Ovary (tissue), 9 donors: ENCODE measurements around the gene GPRC5C. TPM values are rescaled to one million over a fixed set of nuclear protein-coding genes. Genes with fewer than 3 reads are reported as not detected.

Source experiments
- DNase-seq, 5 donors: peaks; one replicate each; pipeline ENCODE4 v3.0.0-alpha.2; 2019 to 2020
- H3K27ac ChIP-seq, 2 donors: fragments of 200-600 bp; one replicate each; pipeline versions ENCODE4 v1.5.1 to v1.8.0; 2019 to 2022
- H3K27me3 ChIP-seq: fragments of 200-600 bp; one replicate; pipeline ENCODE4 v1.8.0; 2022
- H3K36me3 ChIP-seq: fragments of 200-600 bp; sonication (generic); one replicate; pipeline ENCODE4 v1.5.1; 2019
- H3K4me1 ChIP-seq: one replicate; pipeline ENCODE4 v1.8.1; 2013; ENCODE audit warnings: mild to moderate bottlenecking, moderate library complexity; ENCODE audit not compliant: insufficient read depth
- H3K4me3 ChIP-seq: fragments of 200-600 bp; sonication (generic); one replicate; pipeline ENCODE4 v1.5.1; 2017
- H3K9me3 ChIP-seq, 2 donors: fragments of 200-600 bp in 1 of 2; sonication (generic) in 1 of 2; one replicate each; pipeline versions ENCODE4 v1.5.1 to v1.8.1; 2013 to 2019; ENCODE audit warnings: mild to moderate bottlenecking in 1 of 2, moderate library complexity in 1 of 2
- CTCF ChIP-seq, 3 donors: fragments of 450-650 bp in 2 of 3; fragments of 200-600 bp in 1 of 3; IDR thresholded peaks; one replicate each; pipeline versions ENCODE4 v1.5.1 to v1.8.0; 2016 to 2022; ENCODE audit warnings: antibody characterized with exemption in 3 of 3, mild to moderate bottlenecking in 1 of 3
- EP300 ChIP-seq: sonication (generic); formaldehyde crosslinking; IDR thresholded peaks from one replicate; pipeline ENCODE4 v1.6.1; 2017; ENCODE audit warnings: antibody characterized with exemption
- POLR2A ChIP-seq: fragments of 450-650 bp; IDR thresholded peaks from one replicate; pipeline ENCODE4 v1.6.1; 2017; ENCODE audit warnings: antibody characterized with exemption, mild to moderate bottlenecking, moderate library complexity
- WGBS, 3 donors: extraction: QIAGEN DNeasy Blood & Tissue Kit in 1 of 3; methylation state at CpG; one replicate each; pipeline versions ENCODE4 v1.1.5 to v1.1.7; 2013 to 2017; 5-methylcytosine and 5-hydroxymethylcytosine counted together
- intact Hi-C, 4 donors: fragments of 100-400 bp; cut with DNase I; formaldehyde crosslinking; loops; one replicate each; pipeline versions ENCODE4 v1.11.0 to v1.15.1; 2022 to 2023
- polyA plus RNA-seq, 2 donors: library from polyadenylated mRNA; stranded (reverse); fragments of 200-250 nt in 1 of 2; fragments of 350-450 nt in 1 of 2; fragmentation: Illumina TruSeq in 1 of 2; extraction: RNeasy Lipid Tissue Mini Kit (QIAGEN cat#74804) in 1 of 2; gene quantifications; one replicate each; pipeline ENCODE4 v1.2.3, GENCODE V29; 2013 to 2014
- total RNA-seq, 7 donors: library from RNA; depleted of rRNA in 2 of 7; stranded (reverse); fragments of >200 nt in 2 of 7; fragmentation: NEBNext Ultra II Directional in 3 of 7; extraction: Animal tissue kit (Norgen Biotek cat#: 25700) in 3 of 7; gene quantifications; one replicate each; pipeline versions ENCODE4 v1.1.0 to v1.2.4, GENCODE V29; 2016 to 2023
- donor health status: DM: no; HTN: no; CAD: no; lungs with moderate emphysema.
- donor health status: DM: no; HTN: no; CAD: no.
- donor health status: Bipolar disorder and iron deficiency.
- donor health status: DM: yes; HTN: yes; CAD: no.
- donor health status: DM: no; HTN: no; CAD: no.
- donor health status: DM: yes; HTN: yes; CAD: no.

The GPRC5C gene
- total and polyA plus RNA-seq, 9 donors: 3.7 to 133 (median 61.8) TPM

GRCh38 chr17:74450231-74450630, 18.3 kb downstream of the GPRC5C start:
- Histone ChIP-seq H3K4me3 (no peak overlapping the region), H3K36me3 (no peaks in the 10 kb centered on the region), H3K27me3 (no peaks in the 10 kb centered on the region), H3K9me3 (no peaks in the 10 kb centered on the region), H3K4me1 (peaks cover 41% of the 10 kb centered on the region), H3K27ac (peak overlapping the region in 1 of 2 donors; percentile 76)
- no peak for TF ChIP-seq POLR2A
- no peak for TF ChIP-seq CTCF (IDR thresholded peaks at IDR 0.05)
- 92 to 95% (median 95%) methylated on average over 3 of the region's 3 CpGs for WGBS, 3 donors
- intact Hi-C loops: loop anchor here in 2 of 4 donors (5.0 to 10.0 kb wide), 2 partner anchors 155 to 243 kb away; no protein-coding TSS in a partner anchor
- no peak for DNase-seq

DNA sequence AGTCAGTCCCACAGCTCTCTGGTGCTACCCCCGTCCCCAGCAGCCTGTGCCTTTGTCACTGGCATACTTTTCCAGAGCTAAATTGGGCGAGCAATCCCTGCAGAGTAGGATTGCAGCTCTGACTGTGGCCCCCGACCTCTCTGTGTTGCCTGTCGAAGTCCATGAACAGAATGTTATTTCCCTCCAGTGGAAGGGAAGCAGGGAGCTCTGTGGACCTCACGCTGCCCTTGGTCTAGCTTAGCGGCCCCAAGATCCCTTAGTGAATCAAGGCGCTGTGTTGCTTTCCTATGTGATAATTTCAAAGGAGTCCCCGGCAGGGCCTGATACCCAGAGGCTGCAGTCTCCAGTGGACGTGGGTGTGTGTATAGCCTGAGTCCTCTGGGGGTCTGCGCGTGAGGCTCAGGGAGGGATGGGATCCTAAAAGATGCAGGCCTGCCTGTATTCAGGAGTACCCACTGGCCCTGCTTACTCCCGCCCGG, 19.1 kb downstream of the GPRC5C start:
- DNase-seq: no peak
- H3K27me3 ChIP-seq: no peaks in the 10 kb centered on the region
- no peak overlapping the region for H3K4me3 ChIP-seq
- intact Hi-C loops: loop anchor here in 2 of 4 donors (5.0 to 10.0 kb wide), 2 partner anchors 156 to 244 kb away; no protein-coding TSS in a partner anchor
- no peaks in the 10 kb centered on the region for H3K36me3 ChIP-seq
- H3K4me1 ChIP-seq: peaks cover 41% of the 10 kb centered on the region
- no peaks in the 10 kb centered on the region for H3K9me3 ChIP-seq
- 90 to 93% (median 92%) methylated on average over 13 of the region's 13 CpGs for WGBS, 3 donors
- no peak for TF ChIP-seq EP300
- no peak for TF ChIP-seq CTCF (IDR thresholded peaks at IDR 0.05)
- TF ChIP-seq POLR2A: no peak
- peak overlapping the region in 1 of 2 donors; percentile 96 for H3K27ac ChIP-seq

DNA sequence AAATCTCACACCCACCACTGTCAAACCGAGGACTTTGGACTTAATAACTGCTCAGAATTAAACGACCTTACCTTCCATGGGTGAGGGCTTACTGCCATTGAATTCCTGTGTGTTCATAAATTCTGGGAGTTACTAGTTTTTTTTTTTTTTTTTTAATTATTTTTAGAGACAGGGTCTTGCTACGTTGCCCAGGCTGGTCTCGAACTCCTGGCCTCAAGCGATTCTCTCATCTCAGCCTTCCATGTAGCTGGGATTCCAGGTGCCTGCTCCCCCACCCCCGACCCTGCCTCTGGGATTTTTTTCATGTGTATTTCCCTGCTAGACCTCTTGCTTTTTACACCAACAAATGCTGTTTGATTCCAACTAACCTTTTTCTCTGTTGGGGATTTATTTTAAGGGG, 19.7 kb downstream of the GPRC5C start:
- peak overlapping the region in 1 of 2 donors; percentile 96 for H3K27ac ChIP-seq

DNA sequence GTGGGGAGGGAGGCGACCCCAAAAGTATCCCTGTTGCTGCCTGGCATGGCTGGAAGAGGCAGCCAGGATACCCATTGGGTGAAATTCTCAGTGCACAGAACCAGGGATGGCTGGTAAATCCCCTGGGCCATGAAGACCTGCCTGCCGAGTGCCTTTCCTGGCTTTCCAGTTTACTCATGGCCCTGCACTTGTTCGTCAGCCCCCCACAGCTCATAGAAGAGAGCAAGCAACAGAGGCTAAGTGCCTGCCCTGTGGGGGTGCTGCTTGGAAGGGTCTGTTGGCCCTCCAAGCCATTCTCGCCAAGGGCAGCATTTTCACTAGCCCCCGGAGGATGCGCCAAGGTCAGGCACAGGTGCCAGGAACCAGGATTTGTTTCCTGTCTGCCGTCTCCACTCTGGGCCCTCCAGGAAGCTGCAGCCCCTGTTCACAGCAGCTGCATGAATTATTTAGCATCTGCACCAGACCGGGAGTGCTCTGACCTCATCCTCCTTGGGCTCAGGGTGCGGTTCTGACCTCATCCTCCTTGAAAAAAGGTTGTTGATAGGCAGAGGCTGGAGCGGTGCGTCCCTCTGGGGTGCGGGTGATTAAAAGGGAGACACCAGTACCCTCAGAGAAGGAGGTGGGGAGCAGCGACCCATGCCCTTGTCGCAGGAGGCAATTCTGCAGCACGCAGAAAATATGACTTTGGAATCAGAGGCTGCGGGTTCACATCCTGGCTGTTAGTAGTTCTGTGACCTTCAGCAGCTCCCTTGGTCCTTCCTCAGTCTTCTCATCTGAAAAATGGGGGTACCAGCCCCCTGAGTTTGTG, 20.3 kb downstream of the GPRC5C start:
- Histone ChIP-seq H3K36me3 (no peaks in the 10 kb centered on the region), H3K9me3 (no peaks in the 10 kb centered on the region), H3K27me3 (no peaks in the 10 kb centered on the region), H3K4me1 (peaks cover 38% of the 10 kb centered on the region), H3K27ac (peak overlapping the region; percentile 83 to 96), H3K4me3 (no peak overlapping the region)
- no peak for TF ChIP-seq POLR2A
- TF ChIP-seq EP300: no peak
- TF ChIP-seq CTCF (IDR thresholded peaks at IDR 0.05): no peak
- WGBS, 3 donors: 40 to 44% (median 41%) methylated on average over 16 of the region's 16 CpGs
- intact Hi-C loops: loop anchor here in 2 of 4 donors (2.0 to 10.0 kb wide), 3 partner anchors 21 to 245 kb away; no protein-coding TSS in a partner anchor
- DNase-seq: peak in 4 of 5 donors; percentile 44 to 66 (median 60)

More for the DNA sequence above, 19.7 kb downstream of the GPRC5C start:
- Histone ChIP-seq H3K4me1 (peaks cover 38% of the 10 kb centered on the region), H3K9me3 (no peaks in the 10 kb centered on the region), H3K27me3 (no peaks in the 10 kb centered on the region), H3K36me3 (no peaks in the 10 kb centered on the region), H3K4me3 (no peak overlapping the region)
- no peak for DNase-seq
- intact Hi-C loops: loop anchor here in 2 of 4 donors (5.0 to 10.0 kb wide), 2 partner anchors 157 to 244 kb away; no protein-coding TSS in a partner anchor
- 66 to 71% (median 67%) methylated on average over 6 of the region's 6 CpGs for WGBS, 3 donors
- TF ChIP-seq CTCF (IDR thresholded peaks at IDR 0.05) (no peak), POLR2A (no peak), EP300 (no peak)
